Stimulated activated naive CD8-positive, alpha-beta T cell treated with anti-CD3 and anti-CD28 coated beads, Interleukin-15, Interleukin-2, amounts not matched to agents 100 ng/mL and 50 ng/mL, for 24 hours (primary cell): ENCODE data around the gene UBR4.

Experiments
- H3K27ac Mint-ChIP-seq: one replicate; pipeline ENCODE4 v1.8.0; 2021; ENCODE audit warnings: mild to moderate bottlenecking, mixed read lengths
- H3K27me3 Mint-ChIP-seq: one replicate; pipeline ENCODE4 v1.8.0; 2021; ENCODE audit warnings: mixed read lengths
- H3K36me3 Mint-ChIP-seq: one replicate; pipeline ENCODE4 v1.8.0; 2021; ENCODE audit warnings: low read depth, mixed read lengths
- H3K4me1 Mint-ChIP-seq: one replicate; pipeline ENCODE4 v1.8.0; 2021; ENCODE audit warnings: low read depth, mixed read lengths
- H3K4me3 Mint-ChIP-seq: one replicate; pipeline ENCODE4 v1.8.0; 2021; ENCODE audit warnings: mild to moderate bottlenecking, mixed read lengths
- H3K9me3 Mint-ChIP-seq: one replicate; pipeline ENCODE4 v1.8.0; 2021; ENCODE audit warnings: mixed read lengths

The UBR4 gene

DNA sequence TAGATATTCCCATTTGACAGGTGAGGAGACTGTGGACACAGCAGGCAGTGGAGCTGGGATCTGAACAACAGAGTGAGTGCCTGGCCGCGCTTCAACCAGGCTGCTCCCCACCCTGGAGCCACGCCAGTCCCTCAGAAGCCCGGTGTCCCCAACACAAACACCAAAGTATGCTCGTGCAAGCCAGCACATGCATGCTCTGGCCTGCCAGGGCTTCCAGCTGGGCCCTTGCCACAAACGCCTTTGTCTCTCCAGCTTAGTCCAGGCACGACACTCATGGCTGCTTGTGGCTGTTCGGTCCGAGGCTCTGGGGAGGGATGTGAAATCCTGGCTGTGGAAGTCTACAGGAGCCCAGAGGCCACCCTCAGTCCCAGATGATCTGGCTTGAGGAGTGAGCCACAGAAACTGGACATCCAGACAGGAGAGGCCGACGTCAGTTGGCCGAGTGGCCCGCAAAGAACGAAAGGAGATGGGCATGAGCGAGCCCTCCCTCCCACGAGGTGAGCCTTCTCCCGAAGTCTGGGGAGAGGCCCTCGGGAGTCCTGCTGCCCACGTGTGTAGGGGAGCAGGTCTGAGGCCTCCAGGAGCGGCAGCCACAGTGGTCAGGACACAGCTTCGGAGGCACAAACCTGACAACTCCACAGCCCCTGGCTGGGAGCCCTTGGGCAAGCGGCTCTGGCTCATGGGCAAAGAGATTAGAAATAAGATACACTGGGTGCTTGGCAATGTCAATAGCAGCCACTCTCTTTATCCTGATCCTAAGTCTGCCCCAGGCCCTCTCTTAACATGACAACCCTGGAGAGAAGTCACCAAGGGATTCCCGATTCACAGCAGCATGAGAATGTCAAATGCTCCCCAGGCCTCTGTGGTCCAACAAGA lies 136.5 kb downstream of the UBR4 start:
- H3K4me1 Mint-ChIP-seq, result peaks cover 29% of the 10 kb centered on the region
- H3K4me3 Mint-ChIP-seq, result no peak overlapping the region
- H3K27ac Mint-ChIP-seq, result no peak overlapping the region
- H3K36me3 Mint-ChIP-seq, result peaks cover 55% of the 10 kb centered on the region
- no peaks in the 10 kb centered on the region for H3K9me3 Mint-ChIP-seq
- H3K27me3 Mint-ChIP-seq, result no peaks in the 10 kb centered on the region

DNA sequence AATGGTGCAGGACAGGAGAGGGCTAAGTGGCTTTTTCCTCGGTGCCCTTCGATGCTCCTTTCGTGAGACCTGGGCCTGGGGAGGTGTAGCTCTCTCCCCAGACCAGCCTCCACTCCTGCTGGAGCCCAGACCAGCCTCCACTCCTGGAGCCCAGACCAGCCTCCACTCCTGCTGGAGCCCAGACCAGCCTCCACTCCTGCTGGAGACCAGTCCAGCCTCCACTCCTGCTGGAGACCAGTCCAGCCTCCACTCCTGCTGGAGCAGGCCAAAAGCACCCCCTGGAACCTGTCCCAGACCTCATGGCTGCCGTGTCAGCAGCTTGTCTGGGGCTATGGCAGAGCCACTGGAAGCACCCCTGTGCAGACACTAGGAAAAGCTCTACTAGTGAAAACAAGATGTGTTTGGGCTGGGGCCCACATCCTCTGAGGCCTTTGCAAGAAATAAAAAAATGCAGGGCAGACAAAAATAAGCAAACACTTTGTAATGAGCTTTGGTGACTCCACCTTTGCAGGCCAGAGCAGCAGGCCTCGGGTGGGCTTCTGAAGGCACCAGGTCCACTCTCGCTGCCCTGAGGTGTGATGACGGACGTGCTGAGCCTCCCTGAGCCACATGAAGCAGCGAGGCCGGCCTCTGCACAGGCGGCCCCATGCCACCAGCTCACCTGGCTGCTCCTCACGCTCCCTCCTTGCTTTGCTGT lies 137.6 kb downstream of the UBR4 start:
- H3K9me3 Mint-ChIP-seq, result no peaks in the 10 kb centered on the region
- no peak overlapping the region for H3K4me3 Mint-ChIP-seq
- H3K27ac Mint-ChIP-seq, result no peak overlapping the region
- peaks cover 44% of the 10 kb centered on the region for H3K36me3 Mint-ChIP-seq
- H3K27me3 Mint-ChIP-seq, result no peaks in the 10 kb centered on the region
- H3K4me1 Mint-ChIP-seq, result peaks cover 29% of the 10 kb centered on the region

DNA sequence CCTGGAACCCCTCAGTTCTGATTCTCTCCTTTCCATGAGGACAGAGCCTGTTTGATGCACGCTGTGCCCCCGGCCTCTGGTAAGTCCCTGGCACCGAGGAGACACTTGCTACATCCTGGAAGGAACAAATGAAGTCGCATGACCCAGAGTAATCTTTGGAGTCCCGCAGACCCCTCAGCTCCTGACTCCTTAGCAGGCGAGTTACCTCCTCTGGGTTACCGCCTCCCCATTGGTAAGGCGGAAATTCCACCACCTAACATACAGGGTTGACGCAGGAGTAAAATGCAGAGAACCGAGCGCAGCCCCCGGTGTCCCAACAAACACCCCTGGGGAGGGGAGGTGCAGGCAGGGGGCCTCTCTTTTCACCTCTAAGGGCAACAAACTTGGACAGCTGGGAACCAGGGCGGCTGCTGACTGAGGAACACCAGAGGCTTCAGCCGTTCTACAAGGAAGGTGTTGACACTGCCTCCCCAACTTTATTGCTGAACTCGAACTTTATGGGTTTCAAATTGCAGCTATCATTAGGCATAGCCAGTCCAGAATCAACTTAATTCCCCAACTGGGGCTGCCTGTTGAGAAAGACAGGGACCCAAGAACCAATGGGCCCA lies 138.3 kb downstream of the UBR4 start:
- no peak overlapping the region for H3K27ac Mint-ChIP-seq
- no peak overlapping the region for H3K4me3 Mint-ChIP-seq
- no peaks in the 10 kb centered on the region for H3K27me3 Mint-ChIP-seq
- no peaks in the 10 kb centered on the region for H3K9me3 Mint-ChIP-seq
- H3K36me3 Mint-ChIP-seq, result peaks cover 37% of the 10 kb centered on the region
- peaks cover 29% of the 10 kb centered on the region for H3K4me1 Mint-ChIP-seq

DNA sequence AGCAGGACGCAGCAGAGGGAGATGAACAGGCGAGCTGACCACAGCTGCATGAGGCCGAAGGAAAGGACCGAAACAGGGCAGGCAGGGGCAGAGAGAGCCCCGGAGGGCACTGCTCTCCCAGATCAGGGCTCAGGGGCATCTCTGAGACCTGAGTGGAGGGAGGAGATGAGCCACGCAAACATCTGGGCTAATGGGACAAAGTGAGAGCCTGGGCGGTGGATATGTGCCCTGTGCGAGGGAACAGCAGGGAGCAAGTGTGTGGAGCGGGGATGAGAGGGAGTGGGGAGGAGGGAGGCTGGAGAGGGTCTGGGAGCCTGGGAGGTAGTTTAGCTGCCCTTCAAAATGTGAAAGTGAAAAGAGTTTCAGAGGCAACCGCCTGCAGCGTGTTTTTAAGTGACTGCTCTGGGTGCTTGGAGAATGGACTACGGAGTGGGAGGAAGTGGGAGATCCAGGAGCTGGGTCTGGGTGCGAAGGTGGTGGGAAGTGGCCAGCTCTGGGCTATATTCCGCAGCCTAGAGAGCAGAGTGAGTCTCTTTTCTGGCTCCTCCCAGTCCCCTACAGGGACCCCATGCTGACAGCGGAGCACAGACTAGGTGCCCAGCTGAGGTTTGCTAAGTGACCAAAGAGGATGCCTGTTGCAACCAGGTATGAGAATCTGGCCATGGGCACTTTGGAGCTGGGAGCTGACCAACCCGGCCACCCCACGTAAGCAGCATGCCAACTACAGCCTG lies 139.0 kb downstream of the UBR4 start:
- Mint-ChIP-seq H3K27me3 (no peaks in the 10 kb centered on the region), H3K4me1 (peaks cover 27% of the 10 kb centered on the region)

DNA sequence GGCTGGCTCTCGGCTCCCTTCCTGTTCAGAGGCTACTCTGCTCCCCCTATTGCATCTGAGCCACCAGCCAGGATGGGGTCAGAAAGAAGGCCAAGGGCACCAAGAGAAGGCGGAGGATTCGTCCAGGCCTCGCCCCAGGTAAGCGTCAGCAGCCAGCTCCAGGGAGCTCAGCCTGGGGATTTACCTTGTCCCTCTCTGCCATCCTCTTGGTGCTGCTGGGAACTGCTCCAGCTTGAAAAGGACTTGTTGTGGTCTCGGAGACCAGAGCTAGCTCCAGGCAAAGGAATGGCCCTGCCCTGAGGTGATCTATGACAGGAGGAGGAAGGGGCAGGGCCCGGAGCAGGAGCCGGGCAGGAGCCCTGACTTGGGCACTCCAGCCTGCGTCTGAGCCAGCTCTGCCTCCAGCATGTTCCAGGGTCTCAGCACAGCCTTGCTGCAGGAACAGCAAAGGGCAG lies 139.8 kb downstream of the UBR4 start:
- Mint-ChIP-seq H3K36me3 (peaks cover 22% of the 10 kb centered on the region), H3K27me3 (no peaks in the 10 kb centered on the region), H3K4me1 (peaks cover 19% of the 10 kb centered on the region), H3K9me3 (no peaks in the 10 kb centered on the region), H3K27ac (no peak overlapping the region), H3K4me3 (no peak overlapping the region)

More for the DNA sequence above, 139.0 kb downstream of the UBR4 start:
- Mint-ChIP-seq H3K4me3 (no peak overlapping the region), H3K9me3 (no peaks in the 10 kb centered on the region), H3K27ac (no peak overlapping the region), H3K36me3 (peaks cover 30% of the 10 kb centered on the region)

DNA sequence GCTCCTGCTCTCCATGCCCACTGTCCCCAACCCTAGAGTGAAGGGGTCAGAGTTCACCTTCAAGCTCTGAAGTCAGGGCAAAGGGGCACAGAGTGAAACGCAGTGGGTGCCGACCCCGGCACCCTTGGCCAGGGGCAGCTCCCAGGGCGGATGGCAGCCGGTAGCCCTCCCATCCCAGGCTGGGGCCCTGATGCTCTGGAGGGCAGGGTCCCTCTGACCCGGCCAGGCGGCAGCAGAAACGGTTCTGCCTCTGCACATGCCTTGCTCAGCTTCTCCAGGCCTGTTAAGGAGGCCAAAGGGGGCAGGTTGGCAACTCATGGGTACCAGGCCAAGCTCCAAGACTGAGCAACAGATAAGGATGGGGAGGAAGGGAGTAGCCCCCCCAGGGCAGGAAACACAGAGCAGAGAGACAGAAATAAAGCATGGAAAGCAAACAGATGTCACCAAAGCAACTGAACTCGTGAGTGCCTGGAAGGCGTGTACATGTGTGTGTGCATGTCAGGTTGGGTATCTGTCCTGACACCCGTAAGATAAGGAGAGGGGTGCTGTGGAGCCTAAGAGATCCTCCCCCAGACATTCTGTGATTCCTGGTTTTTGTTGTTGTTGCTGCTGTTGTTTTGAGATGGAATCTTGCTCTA lies 141.3 kb downstream of the UBR4 start:
- Mint-ChIP-seq H3K27me3 (no peaks in the 10 kb centered on the region), H3K4me3 (no peak overlapping the region), H3K36me3 (peaks cover 7% of the 10 kb centered on the region), H3K9me3 (no peaks in the 10 kb centered on the region), H3K4me1 (peaks cover 4% of the 10 kb centered on the region), H3K27ac (no peak overlapping the region)

DNA sequence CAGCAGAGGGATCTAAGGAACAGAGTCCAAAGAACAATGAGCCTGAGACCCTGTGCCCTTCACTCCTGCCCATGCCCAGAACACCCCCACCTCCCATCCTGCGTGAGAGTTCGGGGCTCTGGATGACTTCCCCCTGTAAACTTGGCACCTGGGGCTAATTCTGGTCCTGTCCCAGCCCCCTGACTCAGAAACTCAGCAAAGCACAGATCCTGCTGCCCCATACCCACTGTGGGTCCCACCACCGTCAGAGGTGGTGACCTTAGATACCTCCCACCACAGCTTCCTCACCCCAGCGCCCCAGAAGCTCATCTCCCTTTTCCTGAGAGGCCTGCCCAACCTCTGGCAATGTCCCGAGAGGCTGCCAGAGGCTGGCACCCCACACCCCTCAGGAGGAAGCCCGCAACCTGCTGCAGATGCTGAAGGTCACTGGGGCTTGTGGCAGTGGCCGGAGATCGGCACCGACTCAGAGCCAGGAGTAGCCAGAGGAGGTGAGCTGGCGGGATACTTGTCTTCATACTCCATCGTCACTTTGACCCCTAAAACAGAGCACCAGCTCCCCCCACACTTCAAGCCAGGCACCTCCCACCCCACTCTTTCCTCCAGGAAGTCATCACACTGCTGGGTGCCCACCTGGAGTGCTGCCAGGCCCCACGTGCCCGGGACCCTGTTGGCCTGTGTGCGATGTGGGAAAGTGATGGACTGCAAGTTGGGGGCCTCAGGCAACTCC lies 142.0 kb downstream of the UBR4 start:
- Mint-ChIP-seq H3K4me1 (no peaks in the 10 kb centered on the region), H3K27ac (no peak overlapping the region), H3K36me3 (peaks cover 3% of the 10 kb centered on the region), H3K9me3 (no peaks in the 10 kb centered on the region), H3K4me3 (no peak overlapping the region), H3K27me3 (no peaks in the 10 kb centered on the region)

DNA sequence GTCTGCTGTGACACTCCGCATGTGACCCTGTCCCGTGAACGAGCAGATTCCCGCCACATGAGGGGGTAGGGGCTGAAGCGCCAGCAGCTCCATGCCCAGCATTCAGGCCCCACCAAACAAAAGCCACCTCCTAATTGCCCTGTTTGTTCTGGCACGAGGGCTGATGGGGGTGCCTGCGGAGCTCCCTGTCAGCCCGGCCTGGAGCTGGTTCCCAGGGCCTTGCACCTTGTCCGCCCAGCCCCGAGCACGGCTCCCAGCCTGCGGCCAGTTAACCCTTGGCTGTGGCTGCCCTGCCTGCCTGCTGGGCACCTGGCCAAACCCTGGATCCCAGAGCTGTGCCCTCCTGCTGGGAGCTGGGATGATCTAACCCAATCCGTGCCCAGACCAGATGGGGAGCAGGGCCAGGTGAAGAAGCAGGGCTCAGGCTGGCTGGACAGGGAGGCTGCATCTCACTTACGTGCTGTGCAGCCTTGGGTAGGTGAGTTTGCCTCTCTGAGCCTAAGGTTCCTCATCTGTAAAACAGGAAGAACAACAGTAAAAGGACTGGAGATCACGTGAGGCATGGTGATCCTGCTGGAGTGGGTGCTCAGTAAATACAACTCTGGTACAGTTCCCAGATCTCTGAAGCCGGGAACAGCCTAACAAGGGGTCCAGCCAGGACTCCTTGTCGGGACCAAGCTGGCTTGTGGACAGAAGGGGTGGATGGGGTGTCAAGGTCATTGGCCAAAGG lies 142.7 kb downstream of the UBR4 start:
- H3K4me1 Mint-ChIP-seq, result no peaks in the 10 kb centered on the region
- H3K9me3 Mint-ChIP-seq, result no peaks in the 10 kb centered on the region
- H3K4me3 Mint-ChIP-seq, result no peak overlapping the region
- no peaks in the 10 kb centered on the region for H3K36me3 Mint-ChIP-seq
- no peaks in the 10 kb centered on the region for H3K27me3 Mint-ChIP-seq
- H3K27ac Mint-ChIP-seq, result no peak overlapping the region

DNA sequence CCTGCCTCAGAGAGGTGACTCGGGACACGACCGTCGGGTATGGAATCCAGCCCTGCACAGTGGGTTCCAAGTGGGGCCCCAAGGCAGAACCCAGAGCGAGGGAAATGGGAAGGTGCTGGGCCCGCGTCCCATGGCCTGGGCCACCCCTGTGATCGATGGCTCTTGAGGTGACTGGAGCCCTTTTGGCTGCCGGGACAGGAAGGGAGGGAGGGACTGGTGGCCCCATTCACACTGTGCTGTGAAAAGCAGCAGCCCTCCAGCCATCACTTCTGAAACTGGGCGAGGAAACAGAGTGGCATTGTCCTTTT lies 143.2 kb downstream of the UBR4 start:
- Mint-ChIP-seq H3K27ac (no peak overlapping the region), H3K4me3 (no peak overlapping the region), H3K4me1 (no peaks in the 10 kb centered on the region), H3K36me3 (no peaks in the 10 kb centered on the region), H3K9me3 (no peaks in the 10 kb centered on the region), H3K27me3 (no peaks in the 10 kb centered on the region)

DNA sequence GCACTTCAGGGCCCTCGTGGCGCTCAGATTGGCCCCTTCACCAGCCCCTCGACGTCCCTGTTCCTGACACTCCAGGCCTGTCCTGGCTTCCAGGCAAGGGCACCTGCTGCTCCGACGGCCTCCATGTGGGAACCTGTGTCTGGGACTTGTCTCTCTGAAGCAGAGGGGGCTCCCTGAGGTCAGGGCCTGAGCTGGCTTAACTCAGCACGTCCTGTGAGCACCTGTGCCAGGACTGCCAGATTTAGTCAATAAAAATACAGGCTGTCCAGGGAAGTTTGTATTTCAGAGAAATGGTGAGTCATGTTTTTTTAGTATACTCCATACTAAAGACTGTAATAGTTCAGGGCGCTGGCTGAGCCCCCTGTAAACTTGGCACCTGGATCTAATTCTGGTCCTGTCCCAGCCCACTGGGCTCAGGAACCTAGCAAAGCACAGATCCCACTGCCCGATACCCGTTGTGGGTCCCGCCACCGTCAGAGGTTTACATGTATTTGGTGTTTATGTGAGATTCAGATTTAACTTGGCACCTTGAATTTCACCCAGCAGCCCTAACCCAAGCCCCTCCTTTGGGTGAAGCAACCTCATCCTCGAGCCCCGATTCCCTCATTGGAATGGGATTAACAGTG lies 143.7 kb downstream of the UBR4 start:
- peaks cover 1% of the 10 kb centered on the region for H3K27me3 Mint-ChIP-seq
- H3K4me1 Mint-ChIP-seq, result peaks cover 1% of the 10 kb centered on the region
- peaks cover 2% of the 10 kb centered on the region for H3K9me3 Mint-ChIP-seq
- no peak overlapping the region for H3K4me3 Mint-ChIP-seq
- H3K36me3 Mint-ChIP-seq, result peaks cover 1% of the 10 kb centered on the region
- no peak overlapping the region for H3K27ac Mint-ChIP-seq

DNA sequence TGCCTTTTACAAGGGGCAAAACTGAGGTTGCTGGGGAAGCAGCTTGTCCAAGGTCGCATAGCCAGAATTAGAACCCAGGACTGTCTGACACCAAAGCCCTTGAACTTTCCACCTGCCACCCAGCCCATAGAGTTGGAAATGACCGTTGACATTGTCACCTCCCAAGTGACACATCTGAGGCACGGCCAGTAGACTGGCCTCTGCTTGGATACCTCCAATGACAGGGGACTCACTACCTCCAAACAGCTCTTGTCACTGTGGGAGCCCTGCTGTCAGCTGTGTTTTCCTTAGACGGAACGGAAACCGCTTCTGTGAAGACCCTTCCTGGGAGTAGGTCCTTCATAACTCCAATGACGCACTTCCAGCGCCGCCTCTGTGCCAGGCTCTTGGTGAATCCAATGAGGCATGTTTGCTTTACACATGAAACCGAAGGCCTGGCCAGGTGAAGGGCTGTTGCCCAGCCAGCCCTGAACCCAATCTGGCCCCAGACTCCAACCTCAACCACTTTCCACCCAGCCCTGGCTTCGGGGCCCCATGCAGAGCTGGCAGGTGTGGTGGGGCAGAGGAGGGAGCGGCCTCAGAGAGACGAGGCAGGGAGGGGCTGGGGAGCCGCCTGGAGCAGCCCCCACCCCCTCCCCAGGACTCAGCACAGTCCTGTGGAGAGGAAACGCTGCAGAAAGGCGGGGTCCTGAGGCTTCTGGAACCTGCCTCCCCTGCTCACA lies 144.4 kb downstream of the UBR4 start:
- no peak overlapping the region for H3K4me3 Mint-ChIP-seq
- peaks cover 6% of the 10 kb centered on the region for H3K9me3 Mint-ChIP-seq
- peaks cover 4% of the 10 kb centered on the region for H3K27me3 Mint-ChIP-seq
- no peak overlapping the region for H3K27ac Mint-ChIP-seq
- peaks cover 4% of the 10 kb centered on the region for H3K36me3 Mint-ChIP-seq
- H3K4me1 Mint-ChIP-seq, result peaks cover 4% of the 10 kb centered on the region

DNA sequence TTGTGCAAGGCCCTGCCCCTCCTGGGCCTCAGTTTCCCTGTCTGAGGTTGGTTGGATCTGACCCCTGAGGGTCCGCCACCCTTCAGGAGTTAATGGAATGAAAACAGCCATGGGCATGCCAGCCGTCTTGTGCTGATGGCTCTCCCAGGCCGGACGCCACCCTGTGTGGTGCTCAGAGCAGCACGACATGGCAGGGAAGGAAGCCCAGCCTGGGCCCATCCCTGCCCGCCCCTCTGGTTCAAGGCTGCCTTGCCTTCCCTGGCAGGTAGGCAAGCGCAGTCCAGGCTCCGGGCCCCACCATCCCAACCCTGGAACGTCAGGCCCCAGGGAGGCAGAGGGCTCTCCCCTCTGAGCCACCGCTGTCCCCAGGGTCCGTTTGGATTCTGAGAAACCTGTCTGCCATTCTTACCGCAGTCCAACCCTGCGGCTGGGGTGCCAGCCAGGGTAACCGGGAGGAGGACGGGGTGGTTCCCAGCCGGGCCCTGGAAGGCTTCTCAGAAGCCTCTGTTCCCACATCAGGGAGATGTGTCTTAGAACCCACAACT lies 145.1 kb downstream of the UBR4 start:
- Mint-ChIP-seq H3K9me3 (peaks cover 6% of the 10 kb centered on the region), H3K36me3 (peaks cover 4% of the 10 kb centered on the region), H3K4me1 (peaks cover 4% of the 10 kb centered on the region), H3K27ac (no peak overlapping the region), H3K4me3 (no peak overlapping the region), H3K27me3 (peaks cover 4% of the 10 kb centered on the region)
